Esophagus muscularis mucosa (tissue), 4 donors: ENCODE results near the gene SLC9A4. TPM values are rescaled to one million over a fixed set of nuclear protein-coding genes. Genes with fewer than 3 reads are reported as not detected.

Experiments
- DNase-seq: peaks from one replicate; pipeline ENCODE4 v3.0.0-alpha.2; 2017; ENCODE audit errors: extremely low spot score
- H3K27ac ChIP-seq, 4 donors: fragments of 200-600 bp; sonication (generic); replicated peaks in 1 of 4; 1 replicate in 3 of 4; 2 replicates in 1 of 4; pipeline ENCODE4 v1.5.1; 2016 to 2019; ENCODE audit warnings: mild to moderate bottlenecking in 1 of 4
- H3K27me3 ChIP-seq, 4 donors: fragments of 200-600 bp; sonication (generic); one replicate each; pipeline versions ENCODE4 v1.5.1 to v1.6.0; 2016 to 2019
- H3K36me3 ChIP-seq, 4 donors: fragments of 200-600 bp; sonication (generic); one replicate each; pipeline ENCODE4 v1.5.1; 2016 to 2019
- H3K4me1 ChIP-seq, 4 donors: fragments of 200-600 bp; sonication (generic); one replicate each; pipeline ENCODE4 v1.5.1; 2016 to 2019
- H3K4me3 ChIP-seq, 4 donors: fragments of 200-600 bp; sonication (generic); 1 replicate in 2 of 4; 2 replicates in 2 of 4; pipeline ENCODE4 v1.5.1; 2016 to 2019; ENCODE audit warnings: mild to moderate bottlenecking in 4 of 4, moderate library complexity in 1 of 4
- H3K9me3 ChIP-seq, 4 donors: fragments of 200-600 bp; sonication (generic); 1 replicate in 3 of 4; 2 replicates in 1 of 4; pipeline ENCODE4 v1.5.1; 2016 to 2019
- EP300 ChIP-seq: sonication (generic); formaldehyde crosslinking; IDR thresholded peaks from one replicate; pipeline ENCODE4 v1.6.1; 2017; ENCODE audit warnings: antibody characterized with exemption
- POLR2A ChIP-seq: fragments of 450-650 bp; IDR thresholded peaks from one replicate; pipeline ENCODE4 v1.6.1; 2017; ENCODE audit warnings: antibody characterized with exemption, moderate library complexity, mild to moderate bottlenecking, low read depth
- POLR2AphosphoS5 ChIP-seq, 2 donors: sonication (generic); formaldehyde crosslinking; IDR thresholded peaks; one replicate each; pipeline ENCODE4 v1.6.1; 2017; ENCODE audit warnings: antibody characterized with exemption in 2 of 2
- WGBS: methylation state at CpG from one replicate; pipeline ENCODE4 v1.1.5; 2018; 5-methylcytosine and 5-hydroxymethylcytosine counted together
- intact Hi-C: fragments of 100-400 bp; cut with DNase I; formaldehyde crosslinking; loops from one replicate; pipeline ENCODE4 v1.15.1; 2023
- total RNA-seq, 4 donors: library from RNA; depleted of rRNA; stranded (reverse); fragments of >200 nt; gene quantifications; one replicate each; pipeline versions ENCODE4 v1.1.0 to v1.2.1, GENCODE V29; 2016
- TF ChIP-seq, protein P1 (sequence below), 3 experiments: fragments of 200-600 bp in 2 of 3; fragments of 450-650 bp in 1 of 3; sonication (generic) in 2 of 3; IDR thresholded peaks; one replicate each; pipeline ENCODE4 v1.5.1; 2017 to 2019; ENCODE audit warnings: antibody characterized with exemption in 3 of 3, mild to moderate bottlenecking in 2 of 3, moderate library complexity in 1 of 3

SLC9A4 gene
- total RNA-seq, 4 donors from 2014 or later: not detected

DNA sequence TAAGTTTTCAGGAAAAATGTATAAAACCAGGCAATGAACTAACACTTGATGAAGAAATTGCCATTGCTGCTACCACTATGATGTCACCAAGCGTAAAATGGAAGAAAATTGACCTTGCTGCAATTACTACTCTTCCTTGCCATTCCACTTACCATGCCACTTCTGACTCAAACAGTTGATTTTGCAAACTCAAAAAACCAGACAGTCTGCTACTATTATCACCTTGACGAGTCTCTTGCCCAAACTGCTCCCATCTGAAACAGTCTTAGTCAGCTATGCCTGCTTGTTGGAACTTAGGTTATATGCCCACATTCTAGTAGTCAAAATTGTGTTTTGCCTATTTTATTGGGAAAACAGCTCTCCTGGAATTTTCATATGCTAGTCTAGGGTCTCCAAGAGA, 74.4 kb downstream of the SLC9A4 start:
- no peak for DNase-seq
- 82% methylated on average over 2 of the region's 2 CpGs for WGBS
- Histone ChIP-seq H3K4me3 (no peak overlapping the region), H3K27ac (no peak overlapping the region), H3K36me3 (no peaks in the 10 kb centered on the region), H3K4me1 (no peaks in the 10 kb centered on the region), H3K27me3 (no peaks in the 10 kb centered on the region), H3K9me3 (peaks cover 0 to 33% (median 15%) of the 10 kb centered on the region in 4 donors)
- intact Hi-C loops: no loop called here
- TF ChIP-seq POLR2A (no peak), EP300 (no peak), POLR2AphosphoS5 (IDR thresholded peaks at IDR 0.05) (no peak)
- TF ChIP-seq, protein P1, sequence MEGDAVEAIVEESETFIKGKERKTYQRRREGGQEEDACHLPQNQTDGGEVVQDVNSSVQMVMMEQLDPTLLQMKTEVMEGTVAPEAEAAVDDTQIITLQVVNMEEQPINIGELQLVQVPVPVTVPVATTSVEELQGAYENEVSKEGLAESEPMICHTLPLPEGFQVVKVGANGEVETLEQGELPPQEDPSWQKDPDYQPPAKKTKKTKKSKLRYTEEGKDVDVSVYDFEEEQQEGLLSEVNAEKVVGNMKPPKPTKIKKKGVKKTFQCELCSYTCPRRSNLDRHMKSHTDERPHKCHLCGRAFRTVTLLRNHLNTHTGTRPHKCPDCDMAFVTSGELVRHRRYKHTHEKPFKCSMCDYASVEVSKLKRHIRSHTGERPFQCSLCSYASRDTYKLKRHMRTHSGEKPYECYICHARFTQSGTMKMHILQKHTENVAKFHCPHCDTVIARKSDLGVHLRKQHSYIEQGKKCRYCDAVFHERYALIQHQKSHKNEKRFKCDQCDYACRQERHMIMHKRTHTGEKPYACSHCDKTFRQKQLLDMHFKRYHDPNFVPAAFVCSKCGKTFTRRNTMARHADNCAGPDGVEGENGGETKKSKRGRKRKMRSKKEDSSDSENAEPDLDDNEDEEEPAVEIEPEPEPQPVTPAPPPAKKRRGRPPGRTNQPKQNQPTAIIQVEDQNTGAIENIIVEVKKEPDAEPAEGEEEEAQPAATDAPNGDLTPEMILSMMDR (IDR thresholded peaks at IDR 0.05): no peak

DNA sequence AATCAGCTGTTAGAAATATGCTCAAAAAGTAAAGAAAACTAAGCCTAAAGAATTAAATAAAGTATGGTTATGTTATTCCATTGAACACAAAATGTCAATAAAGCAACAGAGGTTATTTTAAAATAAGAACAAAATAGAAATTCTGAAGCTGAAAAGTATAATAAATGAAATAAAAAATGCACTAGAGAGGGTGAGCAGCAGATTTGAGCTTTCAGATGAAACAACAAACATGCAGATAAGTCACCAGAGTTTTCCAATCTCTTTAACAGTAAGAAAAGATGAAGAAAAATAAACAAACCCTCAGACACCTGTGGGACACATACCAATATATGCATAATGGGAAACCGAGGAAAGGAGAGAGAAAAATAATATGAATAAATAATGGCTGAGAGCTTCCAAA, 76.0 kb downstream of the SLC9A4 start:
- H3K27ac ChIP-seq: no peak overlapping the region
- no peak for DNase-seq
- WGBS: 0% methylated on average over 1 of the region's 1 CpG
- no peaks in the 10 kb centered on the region for H3K36me3 ChIP-seq
- intact Hi-C loops: no loop called here
- no peaks in the 10 kb centered on the region for H3K4me1 ChIP-seq
- no peak overlapping the region for H3K4me3 ChIP-seq
- TF ChIP-seq POLR2A (no peak), POLR2AphosphoS5 (IDR thresholded peaks at IDR 0.05) (no peak), EP300 (no peak)
- TF ChIP-seq, protein P1 (IDR thresholded peaks at IDR 0.05): no peak
- peaks cover 0 to 33% (median 15%) of the 10 kb centered on the region in 4 donors for H3K9me3 ChIP-seq
- no peaks in the 10 kb centered on the region for H3K27me3 ChIP-seq

DNA sequence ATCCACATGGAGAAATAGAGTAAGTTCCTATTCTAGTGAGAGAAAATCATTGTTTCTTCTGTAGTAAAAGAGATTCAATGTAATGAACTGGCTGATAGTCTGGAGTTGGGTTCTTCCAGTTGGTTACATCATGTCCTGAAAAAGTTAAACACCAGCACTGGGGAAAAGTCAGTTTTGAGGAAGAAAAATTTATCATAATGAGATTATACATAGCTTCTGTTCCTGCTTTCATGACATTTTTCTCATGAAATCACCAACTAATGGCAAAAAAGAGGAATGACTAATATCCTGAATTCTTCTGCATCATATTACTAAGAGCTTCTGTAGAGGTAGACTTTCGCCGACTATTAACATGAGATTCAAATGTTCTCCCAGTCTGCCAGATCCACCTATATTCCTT, 77.1 kb downstream of the SLC9A4 start:
- Histone ChIP-seq H3K27ac (no peak overlapping the region), H3K27me3 (no peaks in the 10 kb centered on the region), H3K36me3 (no peaks in the 10 kb centered on the region), H3K4me1 (no peaks in the 10 kb centered on the region), H3K9me3 (peaks cover 0 to 33% (median 15%) of the 10 kb centered on the region in 4 donors), H3K4me3 (no peak overlapping the region)
- 93% methylated on average over 2 of the region's 2 CpGs for WGBS
- intact Hi-C loops: no loop called here
- TF ChIP-seq POLR2A: no peak
- no peak for TF ChIP-seq EP300
- TF ChIP-seq, protein P1 (IDR thresholded peaks at IDR 0.05): no peak
- TF ChIP-seq POLR2AphosphoS5 (IDR thresholded peaks at IDR 0.05): no peak
- DNase-seq: no peak

DNA sequence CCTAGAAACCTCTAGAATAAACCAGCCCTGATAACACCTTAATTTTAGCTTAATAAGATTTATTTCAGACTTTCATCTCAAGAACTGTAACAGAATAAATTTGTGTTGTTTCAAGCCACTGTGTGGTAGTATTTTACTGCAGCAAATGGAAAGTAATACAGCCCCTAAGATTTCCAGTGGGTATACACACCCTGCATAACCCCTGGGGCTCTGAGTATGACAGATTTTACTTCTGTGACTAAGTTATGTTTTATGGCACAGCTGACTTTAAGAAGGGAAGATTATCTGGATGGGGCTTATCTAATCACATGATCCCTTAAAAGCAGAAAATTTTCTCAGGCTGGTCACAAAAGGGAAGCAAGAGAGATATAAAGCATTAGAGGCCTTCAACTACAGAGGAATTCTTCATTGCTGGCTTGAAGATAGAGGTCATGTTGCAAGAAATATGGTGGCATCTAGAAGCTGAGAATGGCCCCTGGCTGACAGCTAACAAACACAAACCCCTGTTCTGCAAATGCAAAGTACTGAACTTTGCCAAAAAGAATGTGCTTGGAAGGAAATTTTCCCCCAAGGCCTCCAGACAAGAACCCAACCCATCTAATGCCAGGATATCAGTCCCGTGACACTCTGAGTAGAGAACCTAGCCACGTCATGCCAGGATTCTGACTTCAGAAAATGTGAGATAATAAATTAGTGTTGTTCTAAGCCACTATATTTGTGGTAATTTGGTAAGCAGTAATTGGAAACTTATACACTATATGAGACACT, 78.5 kb downstream of the SLC9A4 start:
- Histone ChIP-seq H3K4me1 (no peaks in the 10 kb centered on the region), H3K4me3 (no peak overlapping the region), H3K27ac (no peak overlapping the region), H3K9me3 (peaks cover 0 to 33% (median 15%) of the 10 kb centered on the region in 4 donors), H3K36me3 (no peaks in the 10 kb centered on the region), H3K27me3 (no peaks in the 10 kb centered on the region)
- WGBS: 63% methylated on average over 2 of the region's 2 CpGs
- DNase-seq: peak; percentile 34
- intact Hi-C loops: no loop called here
- TF ChIP-seq, protein P1 (IDR thresholded peaks at IDR 0.05): no peak
- TF ChIP-seq EP300 (no peak), POLR2AphosphoS5 (IDR thresholded peaks at IDR 0.05) (no peak), POLR2A (no peak)
